Fibroblast of peridontal ligament (primary cell): ENCODE data around the gene NUP50.

ENCODE experiments used
- DNase-seq: peaks from one replicate; pipeline ENCODE4 v3.0.0-alpha.2; 2010; ENCODE audit errors: extremely low read depth

The NUP50 gene

GRCh38 chr22:45230026-45230721 lies 66.4 kb downstream of the NUP50 start:
- DNase-seq, result no peak

- no peak for DNase-seq
Observed at GRCh38 chr22:45231293-45231692, 67.6 kb downstream of the NUP50 start.

DNA sequence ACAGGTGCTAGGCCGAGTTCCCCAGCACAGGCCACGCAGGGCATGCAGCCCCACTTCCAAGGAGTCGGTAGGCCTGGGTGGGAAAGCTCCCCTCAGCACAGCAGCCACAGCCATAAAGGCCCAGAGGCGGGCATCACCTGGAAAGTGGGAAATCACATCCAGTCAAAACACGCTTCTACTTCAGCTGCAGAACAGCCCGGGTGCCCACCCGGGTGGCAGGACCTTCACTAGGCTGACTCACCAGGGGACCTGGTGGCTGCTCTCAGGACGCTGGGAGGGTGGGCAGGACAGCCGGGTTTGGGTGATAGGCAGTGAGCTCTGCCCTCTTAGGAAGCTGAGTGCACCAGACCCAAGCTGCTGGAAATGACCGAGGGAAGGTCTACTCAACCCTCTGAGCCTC lies 69.7 kb downstream of the NUP50 start:
- DNase-seq, result no peak

DNA sequence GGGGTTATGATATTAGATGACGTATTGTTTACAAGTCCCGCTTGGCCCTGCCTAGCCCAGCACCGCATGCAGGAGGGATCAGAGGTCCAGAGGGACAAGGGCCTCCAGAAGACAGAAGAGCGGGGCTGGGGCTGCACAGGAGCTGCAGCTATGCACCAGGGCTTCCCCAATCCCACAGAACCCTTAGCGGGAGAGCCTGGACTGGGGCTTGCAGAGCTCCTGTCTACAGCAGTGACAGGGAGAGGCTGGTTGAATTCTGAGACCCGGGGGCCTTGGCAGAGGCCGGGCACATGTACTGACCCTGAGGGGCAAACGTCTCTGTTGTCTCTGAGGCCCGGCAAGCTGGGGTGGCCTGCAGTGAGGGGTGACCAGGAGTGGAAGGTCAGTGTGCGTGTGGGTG lies 70.1 kb downstream of the NUP50 start:
- no peak for DNase-seq

GRCh38 chr22:45235101-45235777 lies 71.5 kb downstream of the NUP50 start:
- DNase-seq, result no peak

- DNase-seq, result no peak
Observed at GRCh38 chr22:45235851-45236342, 72.2 kb downstream of the NUP50 start.

DNA sequence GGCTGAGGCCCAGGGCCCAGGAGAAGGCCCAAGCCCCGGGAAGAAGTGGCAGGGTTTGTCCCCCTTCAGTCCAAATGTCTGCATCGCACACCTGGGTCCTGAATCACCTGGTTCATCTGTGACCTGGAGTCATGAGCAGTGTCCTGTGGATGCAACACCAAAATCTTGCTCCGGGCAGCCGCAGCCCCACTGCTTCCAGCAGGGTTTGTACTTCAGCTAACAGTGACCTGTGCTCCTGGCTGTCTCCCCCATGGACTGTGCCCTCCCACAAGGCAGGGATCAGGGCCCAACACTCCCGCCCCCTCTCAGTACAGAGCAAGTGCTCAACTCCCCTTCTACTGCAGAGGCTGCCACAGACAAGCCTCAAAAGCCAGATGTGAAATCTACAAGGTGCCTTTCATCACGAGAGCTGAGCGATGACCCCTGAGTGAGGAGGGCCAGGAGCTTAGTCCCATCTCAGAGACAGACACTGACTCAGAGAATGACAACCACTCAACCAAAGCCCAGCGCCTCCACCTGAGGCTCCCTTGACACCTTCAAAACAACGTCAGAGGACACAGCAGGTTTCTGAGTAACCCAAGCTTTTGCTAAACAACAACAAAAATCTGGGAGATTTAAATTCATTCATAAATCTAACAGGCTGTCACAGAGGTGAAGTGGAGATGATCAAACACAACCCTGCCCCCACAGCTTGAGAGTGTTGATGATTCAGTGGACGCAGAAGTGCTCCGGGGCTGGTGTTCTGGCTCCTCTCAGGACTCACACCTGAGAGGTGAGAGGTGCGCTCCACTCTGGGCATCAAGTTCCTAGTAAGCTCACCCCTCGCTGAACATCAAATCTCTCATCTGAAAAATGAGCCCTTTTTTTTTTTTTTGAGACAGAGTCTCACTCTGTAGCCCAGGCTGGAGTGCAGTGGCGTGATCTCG lies 73.6 kb downstream of the NUP50 start:
- no peak for DNase-seq
